Uterus (tissue), 2 donors: ENCODE measurements around the gene MYH7.

Experiments used
- CTCF ChIP-seq, 4 experiments: fragments of 200-600 bp in 2 of 4; fragments of 450-650 bp in 2 of 4; sonication (generic) in 2 of 4; IDR thresholded peaks; one replicate each; pipeline ENCODE4 v1.5.1; 2016 to 2019; ENCODE audit warnings: antibody characterized with exemption in 4 of 4, mild to moderate bottlenecking in 2 of 4, moderate library complexity in 1 of 4
- POLR2A ChIP-seq, 2 donors: fragments of 450-650 bp; IDR thresholded peaks; one replicate each; pipeline ENCODE4 v1.6.1; 2016; ENCODE audit warnings: antibody characterized with exemption in 2 of 2, mild to moderate bottlenecking in 1 of 2, moderate library complexity in 1 of 2

GRCh38 chr14:23407516-23408306, 27.7 kb downstream of the MYH7 start, which contains the start of gene MYH6:
- no peak for TF ChIP-seq CTCF (IDR thresholded peaks at IDR 0.05)
- no peak for TF ChIP-seq POLR2A (IDR thresholded peaks at IDR 0.05)
